ENCODE measurements around the gene LRRC8C. TPM values are rescaled to one million over a fixed set of nuclear protein-coding genes. Genes with fewer than 3 reads are reported as not detected.

The LRRC8C gene
- total and polyA plus RNA-seq, 2 of the 8 experiments (the other 6 are each of a cell fraction or from before 2014, with no cell fraction given), result 1.1 to 2.1 TPM

- Histone ChIP-seq H4K91ac (replicated peaks; ENCODE audit: insufficient read length, low read length) (no peak overlapping the region), H3K79me1 (ENCODE audit: low read depth, low read length) (no peaks in the 10 kb centered on the region), H2BK120ac (replicated peaks; ENCODE audit: low read depth, low read length) (no peak overlapping the region), H3K4me2 (ENCODE audit: insufficient read depth in 1 of 2, low read depth in 2 of 2, low read length in 2 of 2) (peak overlapping the region in 1 of 2 experiments; percentile 58; a peak in 1 of 4 replicates), H3K9me3 (ENCODE audit: insufficient read depth in 2 of 2, low read depth in 1 of 2, low read length in 1 of 2) (no peaks in the 10 kb centered on the region), H3K18ac (ENCODE audit: extremely low read depth, low read length) (no peak overlapping the region), H3K27me3 (replicated peaks in 1 of 4; ENCODE audit: control insufficient read depth in 3 of 4, extremely low read depth in 1 of 4, insufficient read depth in 3 of 4, low read length in 3 of 4) (peaks cover 0 to 17% (median 16%) of the 10 kb centered on the region in 4 experiments; a peak in 6 of 7 replicates), H3K14ac (ENCODE audit: insufficient read length) (no peak overlapping the region), H3K56ac (replicated peaks; ENCODE audit: insufficient read length, low read depth, low read length) (no peak overlapping the region), H2AFZ (ENCODE audit: low read length) (no peak overlapping the region), H2BK5ac (ENCODE audit: low read depth, low read length) (no peak overlapping the region), H3K27ac (ENCODE audit: low read depth, low read length) (no peak overlapping the region), H4K8ac (ENCODE audit: extremely low read depth, insufficient read depth, low read length) (no peak overlapping the region), H4K5ac (ENCODE audit: insufficient read length, low read depth, low read length) (no peak overlapping the region), H3K79me2 (ENCODE audit: control insufficient read depth in 1 of 2, insufficient read depth in 2 of 2, low read length in 2 of 2) (no peaks in the 10 kb centered on the region), H2AK5ac (ENCODE audit: low read depth, low read length) (no peak overlapping the region), H2BK20ac (ENCODE audit: low read length) (no peak overlapping the region), H4K20me1 (replicated peaks in 1 of 2; ENCODE audit: control insufficient read depth in 1 of 2, insufficient read depth in 2 of 2, low read length in 2 of 2) (peaks cover 0 to 2% of the 10 kb centered on the region in 2 experiments), H3K23me2 (ENCODE audit: low read depth, low read length) (peaks cover 4% of the 10 kb centered on the region; the same call in 1 of the 2 replicates), H3K4ac (replicated peaks; ENCODE audit: insufficient read length, low read depth, low read length) (no peak overlapping the region), H3K4me3 (ENCODE audit: extremely low read depth in 1 of 4, insufficient read depth in 2 of 4, low read depth in 3 of 4, low read length in 4 of 4) (no peak overlapping the region), H2BK15ac (ENCODE audit: low read length) (no peak overlapping the region), H2BK12ac (ENCODE audit: low read depth, low read length) (no peak overlapping the region), H3K36me3 (ENCODE audit: control insufficient read depth in 2 of 4, insufficient read depth in 4 of 4, low read length in 3 of 4) (no peaks in the 10 kb centered on the region), H3K4me1 (replicated peaks in 1 of 4; ENCODE audit: control insufficient read depth in 3 of 4, insufficient read depth in 4 of 4, low read length in 3 of 4) (peaks cover 0 to 4% (median 3%) of the 10 kb centered on the region in 4 experiments; a peak in 3 of 7 replicates), H3K23ac (ENCODE audit: insufficient read length) (no peak overlapping the region), H3K9ac (replicated peaks in 1 of 4; ENCODE audit: extremely low read depth in 1 of 4, low read depth in 3 of 4, low read length in 3 of 4) (no peak overlapping the region)
- WGBS, 2 experiments (ENCODE audit: extremely low coverage in 1 of 2, insufficient coverage in 1 of 2, insufficient read length in 1 of 2, insufficient replicate concordance in 2 of 2, low coverage in 1 of 2, low lambda C conversion rate in 2 of 2, missing lambda C conversion rate in 1 of 2), result 85% methylated on average over 3 of the region's 3 CpGs; no CpG with 5 or more reads in 1 of the 2 experiments
- DNase-seq (ENCODE audit: low read depth in 1 of 2, low spot score in 2 of 2), result no peak
- POLR2A ChIA-PET (ENCODE audit: partially characterized antibody), result no interaction called here
- CTCF ChIA-PET (ENCODE audit: partially characterized antibody), result interaction anchor here (0.6 to 7.0 kb wide), 41 partner anchors 9 to 405 kb away, joined by 3 to 101 read pairs (median 8); partner anchors contain the start of gene LRRC8C
- no peak for TF ChIP-seq CHD2 (IDR thresholded peaks at IDR 0.05; ENCODE audit: low read length)
- no peak for TF ChIP-seq ZNF274 (IDR thresholded peaks at IDR 0.05; ENCODE audit: borderline replicate concordance, extremely low read depth, low read length)
- TF ChIP-seq ASH2L (IDR thresholded peaks at IDR 0.05; ENCODE audit: low read length), result no peak
- no peak for TF ChIP-seq KDM1A (IDR thresholded peaks at IDR 0.05; ENCODE audit: borderline replicate concordance, low read length)
- TF ChIP-seq CBX8 (IDR thresholded peaks at IDR 0.05; ENCODE audit: borderline replicate concordance, low read depth, low read length), result no peak
- TF ChIP-seq POLR2A (IDR thresholded peaks at IDR 0.05; ENCODE audit: control extremely low read depth in 1 of 2, low read depth in 2 of 2, low read length in 2 of 2), result no peak
- no peak for FAIRE-seq
These were observed 129.0 kb downstream of the LRRC8C start for GRCh38 chr1:89761901-89762300.

Data from H1 (cell line).